ENCODE results near the gene CFAP221.

GRCh38 chr2:119671016-119671415, 126.8 kb downstream of the CFAP221 start:
- TF ChIP-seq CTCF (IDR thresholded peaks at IDR 0.05) (no peak), POLR2A (IDR thresholded peaks at IDR 0.05) (no peak)

Measured in body of pancreas (tissue), 4 donors.